HepG2 (cell line): Measurements from ENCODE around the gene COQ6. TPM values are rescaled to one million over a fixed set of nuclear protein-coding genes. Genes with fewer than 3 reads are reported as not detected.
A peak's percentile ranks its signal among the peaks of the same experiment; 100 is the strongest.

Experiments used
- AKAP8 ChIP-seq: sonication (generic); formaldehyde crosslinking; IDR thresholded peaks from 2 replicates; pipeline ENCODE4 v1.5.1; 2020; ENCODE audit warnings: mild to moderate bottlenecking, missing genetic modification reagents
- ARHGAP35 ChIP-seq: sonication (generic); formaldehyde crosslinking; IDR thresholded peaks from 2 replicates; pipeline ENCODE4 v1.9.0; 2022; ENCODE audit warnings: mild to moderate bottlenecking, inconsistent platforms, moderate library complexity, missing genetic modification reagents, borderline replicate concordance
- CREB1 ChIP-seq, 2 experiments: fragments of 450-650 bp in 1 of 2; IDR thresholded peaks; 2 replicates each; pipeline ENCODE4 v1.6.1; 2016 to 2017; ENCODE audit warnings: control low read depth in 1 of 2, mild to moderate bottlenecking in 1 of 2, missing compliant biosample characterization in 1 of 2, missing genetic modification characterization in 1 of 2
- DBP ChIP-seq: sonication (generic); formaldehyde crosslinking; IDR thresholded peaks from 2 replicates; pipeline ENCODE4 v1.4.0; 2020; ENCODE audit warnings: missing genetic modification reagents; ENCODE audit errors: not compliant biosample characterization
- DPF2 ChIP-seq: sonication (generic); formaldehyde crosslinking; IDR thresholded peaks from 2 replicates; pipeline ENCODE4 v1.4.0; 2020; ENCODE audit warnings: mild to moderate bottlenecking, low read depth, missing genetic modification reagents, borderline replicate concordance
- KDM2A ChIP-seq: sonication (generic); formaldehyde crosslinking; IDR thresholded peaks from 2 replicates; pipeline ENCODE4 v1.4.0; 2020; ENCODE audit warnings: low read depth, missing genetic modification reagents, borderline replicate concordance
- KDM6A ChIP-seq: IDR thresholded peaks from 2 replicates; pipeline ENCODE4 v1.6.1; 2016; ENCODE audit warnings: low read depth
- MAZ ChIP-seq, 2 experiments: sonication (generic) in 1 of 2; formaldehyde crosslinking in 1 of 2; IDR thresholded peaks; 2 replicates each; pipeline versions ENCODE4 v1.5.0 to v1.6.1; 2012 to 2020; ENCODE audit warnings: low read depth in 2 of 2, mild to moderate bottlenecking in 2 of 2, borderline replicate concordance in 1 of 2, improper control_type of control experiment in 1 of 2, low read length in 1 of 2, missing genetic modification reagents in 1 of 2, moderate library complexity in 1 of 2
- MEIS1 ChIP-seq: sonication (generic); formaldehyde crosslinking; IDR thresholded peaks from 2 replicates; pipeline ENCODE4 v1.9.0; 2021; ENCODE audit warnings: mild to moderate bottlenecking, missing genetic modification reagents, moderate library complexity, borderline replicate concordance
- PAX8 ChIP-seq: sonication (generic); formaldehyde crosslinking; IDR thresholded peaks from 2 replicates; pipeline ENCODE4 v1.8.0; 2022; ENCODE audit warnings: mild to moderate bottlenecking, missing genetic modification reagents, borderline replicate concordance
- ZNF12 ChIP-seq: sonication (generic); formaldehyde crosslinking; IDR thresholded peaks from 2 replicates; pipeline ENCODE4 v1.5.0; 2020; ENCODE audit warnings: missing genetic modification reagents
- ZNF121 ChIP-seq: sonication (generic); formaldehyde crosslinking; IDR thresholded peaks from 2 replicates; pipeline ENCODE4 v1.5.0; 2020; ENCODE audit warnings: mild to moderate bottlenecking, missing genetic modification reagents
- ZNF232 ChIP-seq: sonication (generic); formaldehyde crosslinking; IDR thresholded peaks from 2 replicates; pipeline ENCODE4 v1.4.0; 2020; ENCODE audit warnings: missing genetic modification reagents, borderline replicate concordance
- ZSCAN29 ChIP-seq: sonication (generic); formaldehyde crosslinking; conservative IDR thresholded peaks from 2 replicates; pipeline ENCODE4 v1.4.0; 2020; ENCODE audit warnings: mild to moderate bottlenecking, missing genetic modification reagents
- polyA plus RNA-seq, 8 experiments: library from polyadenylated mRNA; depleted of rRNA in 3 of 8; stranded (reverse) in 7 of 8; unstranded in 1 of 8; fragments of >200 nt; fragmentation: Illumina TruSeq in 4 of 8; extraction: Trizol in 4 of 8; gene quantifications; 2 replicates each; pipeline versions ENCODE4 v1.2.1 to v1.2.3, GENCODE V29; 2011 to 2016; ENCODE audit warnings: low read depth in 4 of 8, missing spikeins in 1 of 8, mixed read lengths in 1 of 8; ENCODE audit not compliant: insufficient read depth in 1 of 8
- total RNA-seq, 5 experiments: library from RNA; depleted of rRNA; stranded (reverse); fragments of >200 nt; fragmentation: Illumina TruSeq; extraction: Trizol; gene quantifications; 2 replicates each; pipeline ENCODE4 v1.2.3, GENCODE V29; 2016; ENCODE audit warnings: low read depth in 1 of 5
- TF ChIP-seq, protein P1 (sequence below): sonication (generic); formaldehyde crosslinking; IDR thresholded peaks from 2 replicates; pipeline ENCODE4 v1.4.0; 2020; ENCODE audit warnings: missing genetic modification reagents, borderline replicate concordance
- TF ChIP-seq, protein P2 (sequence below): sonication (generic); formaldehyde crosslinking; IDR thresholded peaks from 2 replicates; pipeline ENCODE4 v1.4.0; 2020; ENCODE audit warnings: mild to moderate bottlenecking, missing genetic modification reagents

COQ6 gene
- total and polyA plus RNA-seq, 2 of the 13 experiments (the other 11 are each of a cell fraction or from before 2014, with no cell fraction given): 18.9 to 34.7 TPM

- TF ChIP-seq, protein P1, sequence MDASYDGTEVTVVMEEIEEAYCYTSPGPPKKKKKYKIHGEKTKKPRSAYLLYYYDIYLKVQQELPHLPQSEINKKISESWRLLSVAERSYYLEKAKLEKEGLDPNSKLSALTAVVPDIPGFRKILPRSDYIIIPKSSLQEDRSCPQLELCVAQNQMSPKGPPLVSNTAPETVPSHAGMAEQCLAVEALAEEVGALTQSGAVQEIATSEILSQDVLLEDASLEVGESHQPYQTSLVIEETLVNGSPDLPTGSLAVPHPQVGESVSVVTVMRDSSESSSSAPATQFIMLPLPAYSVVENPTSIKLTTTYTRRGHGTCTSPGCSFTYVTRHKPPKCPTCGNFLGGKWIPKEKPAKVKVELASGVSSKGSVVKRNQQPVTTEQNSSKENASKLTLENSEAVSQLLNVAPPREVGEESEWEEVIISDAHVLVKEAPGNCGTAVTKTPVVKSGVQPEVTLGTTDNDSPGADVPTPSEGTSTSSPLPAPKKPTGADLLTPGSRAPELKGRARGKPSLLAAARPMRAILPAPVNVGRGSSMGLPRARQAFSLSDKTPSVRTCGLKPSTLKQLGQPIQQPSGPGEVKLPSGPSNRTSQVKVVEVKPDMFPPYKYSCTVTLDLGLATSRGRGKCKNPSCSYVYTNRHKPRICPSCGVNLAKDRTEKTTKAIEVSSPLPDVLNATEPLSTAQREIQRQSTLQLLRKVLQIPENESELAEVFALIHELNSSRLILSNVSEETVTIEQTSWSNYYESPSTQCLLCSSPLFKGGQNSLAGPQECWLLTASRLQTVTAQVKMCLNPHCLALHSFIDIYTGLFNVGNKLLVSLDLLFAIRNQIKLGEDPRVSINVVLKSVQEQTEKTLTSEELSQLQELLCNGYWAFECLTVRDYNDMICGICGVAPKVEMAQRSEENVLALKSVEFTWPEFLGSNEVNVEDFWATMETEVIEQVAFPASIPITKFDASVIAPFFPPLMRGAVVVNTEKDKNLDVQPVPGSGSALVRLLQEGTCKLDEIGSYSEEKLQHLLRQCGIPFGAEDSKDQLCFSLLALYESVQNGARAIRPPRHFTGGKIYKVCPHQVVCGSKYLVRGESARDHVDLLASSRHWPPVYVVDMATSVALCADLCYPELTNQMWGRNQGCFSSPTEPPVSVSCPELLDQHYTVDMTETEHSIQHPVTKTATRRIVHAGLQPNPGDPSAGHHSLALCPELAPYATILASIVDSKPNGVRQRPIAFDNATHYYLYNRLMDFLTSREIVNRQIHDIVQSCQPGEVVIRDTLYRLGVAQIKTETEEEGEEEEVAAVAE: 0 out of 2 replicates have a peak, but pooled peaks have one; percentile 61
- TF ChIP-seq KDM2A (CRISPR knock-in tag) (peak; percentile 96), ZSCAN29 (0 out of 2 replicates have a peak, but pooled peaks have one; percentile 13), ARHGAP35 (CRISPR knock-in tag) (peak; percentile 80; the same call in 1 of the 2 replicates), DPF2 (CRISPR knock-in tag) (no peak), AKAP8 (no peak), ZNF121 (CRISPR knock-in tag) (no peak), CREB1 (IDR thresholded peaks at IDR 0.05) (peak; percentile 74), CREB1 (CRISPR knock-in tag; IDR thresholded peaks at IDR 0.05) (peak; percentile 91), ZNF232 (CRISPR knock-in tag) (no peak), PAX8 (CRISPR knock-in tag) (no peak), ZNF12 (CRISPR knock-in tag) (peak; percentile 69; the same call in 1 of the 2 replicates), MEIS1 (CRISPR knock-in tag) (peak; percentile 68), DBP (CRISPR knock-in tag) (no peak), MAZ (IDR thresholded peaks at IDR 0.05; ENCODE audit: borderline replicate concordance, low read depth, low read length) (peak; percentile 64; the same call in 1 of the 2 replicates), MAZ (CRISPR knock-in tag; IDR thresholded peaks at IDR 0.05; ENCODE audit: low read depth) (peak; percentile 85), KDM6A (CRISPR knock-in tag) (no peak)
- TF ChIP-seq, protein P2, sequence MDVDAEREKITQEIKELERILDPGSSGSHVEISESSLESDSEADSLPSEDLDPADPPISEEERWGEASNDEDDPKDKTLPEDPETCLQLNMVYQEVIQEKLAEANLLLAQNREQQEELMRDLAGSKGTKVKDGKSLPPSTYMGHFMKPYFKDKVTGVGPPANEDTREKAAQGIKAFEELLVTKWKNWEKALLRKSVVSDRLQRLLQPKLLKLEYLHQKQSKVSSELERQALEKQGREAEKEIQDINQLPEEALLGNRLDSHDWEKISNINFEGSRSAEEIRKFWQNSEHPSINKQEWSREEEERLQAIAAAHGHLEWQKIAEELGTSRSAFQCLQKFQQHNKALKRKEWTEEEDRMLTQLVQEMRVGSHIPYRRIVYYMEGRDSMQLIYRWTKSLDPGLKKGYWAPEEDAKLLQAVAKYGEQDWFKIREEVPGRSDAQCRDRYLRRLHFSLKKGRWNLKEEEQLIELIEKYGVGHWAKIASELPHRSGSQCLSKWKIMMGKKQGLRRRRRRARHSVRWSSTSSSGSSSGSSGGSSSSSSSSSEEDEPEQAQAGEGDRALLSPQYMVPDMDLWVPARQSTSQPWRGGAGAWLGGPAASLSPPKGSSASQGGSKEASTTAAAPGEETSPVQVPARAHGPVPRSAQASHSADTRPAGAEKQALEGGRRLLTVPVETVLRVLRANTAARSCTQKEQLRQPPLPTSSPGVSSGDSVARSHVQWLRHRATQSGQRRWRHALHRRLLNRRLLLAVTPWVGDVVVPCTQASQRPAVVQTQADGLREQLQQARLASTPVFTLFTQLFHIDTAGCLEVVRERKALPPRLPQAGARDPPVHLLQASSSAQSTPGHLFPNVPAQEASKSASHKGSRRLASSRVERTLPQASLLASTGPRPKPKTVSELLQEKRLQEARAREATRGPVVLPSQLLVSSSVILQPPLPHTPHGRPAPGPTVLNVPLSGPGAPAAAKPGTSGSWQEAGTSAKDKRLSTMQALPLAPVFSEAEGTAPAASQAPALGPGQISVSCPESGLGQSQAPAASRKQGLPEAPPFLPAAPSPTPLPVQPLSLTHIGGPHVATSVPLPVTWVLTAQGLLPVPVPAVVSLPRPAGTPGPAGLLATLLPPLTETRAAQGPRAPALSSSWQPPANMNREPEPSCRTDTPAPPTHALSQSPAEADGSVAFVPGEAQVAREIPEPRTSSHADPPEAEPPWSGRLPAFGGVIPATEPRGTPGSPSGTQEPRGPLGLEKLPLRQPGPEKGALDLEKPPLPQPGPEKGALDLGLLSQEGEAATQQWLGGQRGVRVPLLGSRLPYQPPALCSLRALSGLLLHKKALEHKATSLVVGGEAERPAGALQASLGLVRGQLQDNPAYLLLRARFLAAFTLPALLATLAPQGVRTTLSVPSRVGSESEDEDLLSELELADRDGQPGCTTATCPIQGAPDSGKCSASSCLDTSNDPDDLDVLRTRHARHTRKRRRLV: peak; percentile 30; the same call in 1 of the 2 replicates
Measured at GRCh38 chr14:73949752-73950734, at the start of gene COQ6, which contains the start of gene FAM161B (continued).
